GM18519 (cell line): ENCODE results near the gene ATP8A2.

Experiments used
- ATAC-seq: cut with Tn5 transposase; IDR thresholded peaks from one replicate; pipeline ENCODE4 v1.9.1; 2021; ENCODE audit warnings: mild to moderate bottlenecking, moderate library complexity; ENCODE audit not compliant: unreplicated experiment, low FRiP score

The ATP8A2 gene

GRCh38 chr13:25677956-25678355 lies 306.2 kb downstream of the ATP8A2 start:
- ATAC-seq, result no peak

- ATAC-seq, result no peak
Observed at GRCh38 chr13:25678398-25678797, 306.6 kb downstream of the ATP8A2 start.

- ATAC-seq, result no peak
Observed at GRCh38 chr13:25679159-25679558, 307.4 kb downstream of the ATP8A2 start.

GRCh38 chr13:25679936-25680335 lies 308.2 kb downstream of the ATP8A2 start:
- no peak for ATAC-seq

- no peak for ATAC-seq
Observed at GRCh38 chr13:25682276-25682675, 310.5 kb downstream of the ATP8A2 start.

GRCh38 chr13:25683056-25683455 lies 311.3 kb downstream of the ATP8A2 start:
- ATAC-seq, result no peak

GRCh38 chr13:25683662-25684370 lies 312.0 kb downstream of the ATP8A2 start:
- ATAC-seq, result no peak

GRCh38 chr13:25684491-25684890 lies 312.7 kb downstream of the ATP8A2 start:
- ATAC-seq, result no peak

GRCh38 chr13:25686831-25687470 lies 315.2 kb downstream of the ATP8A2 start:
- ATAC-seq, result no peak

GRCh38 chr13:25687471-25688225 lies 315.9 kb downstream of the ATP8A2 start:
- ATAC-seq, result no peak

GRCh38 chr13:25688536-25688935 lies 316.8 kb downstream of the ATP8A2 start:
- ATAC-seq, result no peak

- no peak for ATAC-seq
Observed at GRCh38 chr13:25689539-25689938, 317.8 kb downstream of the ATP8A2 start.

GRCh38 chr13:25690582-25690981 lies 318.8 kb downstream of the ATP8A2 start:
- no peak for ATAC-seq

GRCh38 chr13:25691654-25692053 lies 319.9 kb downstream of the ATP8A2 start:
- ATAC-seq, result no peak

- no peak for ATAC-seq
Observed at GRCh38 chr13:25692099-25692498, 320.3 kb downstream of the ATP8A2 start.

GRCh38 chr13:25699056-25699455 lies 327.3 kb downstream of the ATP8A2 start:
- ATAC-seq, result no peak

- no peak for ATAC-seq
Observed at GRCh38 chr13:25699600-25699999, 327.8 kb downstream of the ATP8A2 start.

- ATAC-seq, result no peak
Observed at GRCh38 chr13:25701304-25701703, 329.5 kb downstream of the ATP8A2 start.

- ATAC-seq, result no peak
Observed at GRCh38 chr13:25702386-25702785, 330.6 kb downstream of the ATP8A2 start.

GRCh38 chr13:25707726-25708125 lies 336.0 kb downstream of the ATP8A2 start:
- ATAC-seq, result no peak

GRCh38 chr13:25708268-25708667 lies 336.5 kb downstream of the ATP8A2 start:
- no peak for ATAC-seq

- no peak for ATAC-seq
Observed at GRCh38 chr13:25709088-25709487, 337.3 kb downstream of the ATP8A2 start.
